ENCODE data around the gene NUP42. TPM values are rescaled to one million over a fixed set of nuclear protein-coding genes. Genes with fewer than 3 reads are reported as not detected.
"Not testable (repeated sequence)": the region's sequence is repeated elsewhere in the genome, so short reads cannot be mapped to it uniquely, and the experiment has no call there.

The NUP42 gene
- total RNA-seq, 1 donor from 2014 or later: 19.7 TPM

DNA sequence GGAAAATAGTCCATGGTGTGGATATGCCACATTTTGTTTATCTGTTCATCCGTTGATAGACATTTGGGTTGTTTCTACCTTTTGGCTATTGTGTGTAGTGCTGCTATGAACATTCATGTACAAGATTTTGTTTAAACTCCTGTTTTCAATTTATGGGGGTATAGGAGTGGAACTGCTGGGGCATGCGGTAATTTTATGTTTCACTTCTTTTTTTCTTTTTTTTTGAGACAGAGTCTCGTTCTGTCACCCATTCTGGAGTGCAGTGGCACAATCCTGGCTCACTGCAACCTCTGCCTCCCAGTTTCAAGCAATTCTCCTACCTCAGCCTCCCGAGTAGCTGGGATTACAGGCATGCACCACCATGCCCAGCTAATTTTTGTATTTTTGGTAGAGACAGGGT lies 42.5 kb downstream of the NUP42 start:
- ATAC-seq (ENCODE audit: poor library complexity); intact Hi-C loops (cut with DNase I); DNase-seq: not testable (repeated sequence)

DNA sequence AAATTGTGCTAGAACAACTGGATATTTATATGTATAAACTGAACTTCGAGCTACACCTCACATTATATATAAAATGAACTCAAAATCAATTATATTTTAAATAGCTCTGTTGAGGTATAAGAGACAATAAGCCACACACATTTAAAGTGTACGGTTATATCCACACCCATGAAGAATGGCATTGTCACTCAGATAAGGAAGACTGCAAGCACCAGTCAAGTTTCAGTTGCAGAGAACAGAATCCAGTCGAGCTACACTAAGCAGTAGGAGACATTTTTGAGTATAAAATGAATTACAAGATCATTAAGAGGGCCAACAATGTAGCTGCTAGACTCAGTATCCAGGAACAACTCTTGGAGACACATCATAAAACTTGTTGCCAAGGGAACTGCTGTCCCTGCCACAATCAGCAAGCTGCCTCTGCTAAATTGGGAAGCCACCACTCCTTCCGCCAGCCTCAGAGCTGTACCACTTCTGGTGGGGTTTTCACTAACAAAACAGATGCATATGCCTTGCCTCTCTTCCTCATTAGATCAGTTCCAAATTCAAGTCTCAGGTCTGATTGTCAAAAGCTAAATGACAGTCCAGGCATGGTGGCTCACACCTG lies 45.1 kb downstream of the NUP42 start:
- peak; percentile 38 for ATAC-seq (ENCODE audit: poor library complexity)

DNA sequence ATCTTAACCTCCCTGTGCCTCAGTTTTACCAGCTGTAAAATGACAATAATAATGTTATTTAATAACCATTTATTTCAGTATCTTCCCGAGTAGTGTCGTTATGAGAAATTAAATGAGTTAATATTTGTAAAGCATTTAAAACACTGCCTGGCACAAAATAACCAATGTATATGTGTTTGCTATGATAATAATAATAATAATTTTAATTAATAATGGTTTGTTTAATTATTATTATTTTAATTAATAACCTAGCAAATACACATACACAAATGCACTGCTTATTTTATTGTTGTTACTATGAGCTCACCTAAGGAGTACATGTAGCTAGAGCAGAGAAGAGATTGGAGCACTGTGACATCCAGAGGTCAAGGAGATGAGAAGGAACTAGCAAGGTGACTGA lies 46.6 kb downstream of the NUP42 start:
- DNase-seq: no peak
- intact Hi-C loops (cut with DNase I): no loop called here
- ATAC-seq (ENCODE audit: poor library complexity): no peak

More for the DNA sequence above, 45.1 kb downstream of the NUP42 start:
- intact Hi-C loops (cut with DNase I): no loop called here
- DNase-seq: no peak

- no peak for ATAC-seq (ENCODE audit: poor library complexity)
- intact Hi-C loops (cut with DNase I): no loop called here
- no peak for DNase-seq
These were observed 48.8 kb downstream of the NUP42 start for GRCh38 chr7:23230641-23231101.

DNA sequence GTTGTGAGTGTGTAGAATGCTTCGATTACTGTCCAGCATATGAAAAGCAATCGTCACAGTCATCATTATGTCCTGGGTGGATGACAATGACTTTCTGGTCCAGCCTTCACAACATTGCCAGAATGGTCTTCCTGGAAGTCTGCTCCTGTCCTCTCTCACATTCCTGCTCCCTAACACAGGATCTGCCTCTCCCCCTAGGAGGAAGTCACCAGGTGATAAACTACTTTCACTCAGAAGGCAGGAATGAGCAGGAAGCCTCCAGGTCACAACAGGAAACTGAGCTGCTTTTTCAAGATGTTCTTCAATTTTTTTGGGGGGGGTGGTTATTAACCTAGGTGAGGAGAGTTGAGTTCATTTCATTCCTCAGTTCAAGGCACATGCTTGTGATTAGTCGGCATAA lies 51.1 kb downstream of the NUP42 start:
- DNase-seq: no peak
- intact Hi-C loops (cut with DNase I): no loop called here
- ATAC-seq (ENCODE audit: poor library complexity): no peak

DNA sequence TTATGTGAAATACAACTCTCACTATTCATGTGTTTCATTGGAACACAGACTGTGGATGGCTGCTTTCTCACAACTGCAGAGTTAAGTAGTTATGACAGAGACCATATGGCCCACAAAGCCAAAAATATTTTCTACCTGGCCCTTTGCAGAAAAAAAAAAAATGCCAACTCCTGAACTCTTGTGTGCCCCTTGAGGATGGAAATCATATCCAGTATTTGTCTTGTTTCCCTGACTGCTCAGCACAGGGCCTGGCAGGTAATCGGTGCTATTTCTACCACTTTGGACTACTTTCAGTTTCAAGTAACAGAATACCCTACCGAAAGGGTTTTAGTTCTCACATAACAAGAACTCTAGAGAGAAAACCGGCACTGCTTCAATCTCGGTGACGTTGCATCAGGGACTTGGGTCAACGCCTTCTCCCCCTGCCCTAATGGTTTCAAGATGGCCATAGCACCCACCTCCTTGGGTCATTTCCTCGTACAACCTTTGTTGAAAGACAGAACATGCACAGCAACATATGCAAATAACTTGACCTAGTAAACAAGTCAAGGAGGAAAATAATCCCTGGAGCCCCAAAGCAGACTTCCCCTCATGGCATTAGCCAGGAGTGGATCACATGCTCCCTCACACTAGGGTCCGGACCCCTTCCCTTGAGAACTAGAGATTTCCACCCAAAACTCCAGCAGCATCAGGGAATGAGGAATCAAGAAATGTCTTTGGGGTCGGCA lies 52.9 kb downstream of the NUP42 start:
- no peak for DNase-seq
- intact Hi-C loops (cut with DNase I): no loop called here
- ATAC-seq (ENCODE audit: poor library complexity): no peak

GRCh38 chr7:23235813-23236221 lies 54.0 kb downstream of the NUP42 start:
- intact Hi-C loops (cut with DNase I): no loop called here
- DNase-seq (peak; percentile 51), ATAC-seq (ENCODE audit: poor library complexity) (peak; percentile 71)

DNA sequence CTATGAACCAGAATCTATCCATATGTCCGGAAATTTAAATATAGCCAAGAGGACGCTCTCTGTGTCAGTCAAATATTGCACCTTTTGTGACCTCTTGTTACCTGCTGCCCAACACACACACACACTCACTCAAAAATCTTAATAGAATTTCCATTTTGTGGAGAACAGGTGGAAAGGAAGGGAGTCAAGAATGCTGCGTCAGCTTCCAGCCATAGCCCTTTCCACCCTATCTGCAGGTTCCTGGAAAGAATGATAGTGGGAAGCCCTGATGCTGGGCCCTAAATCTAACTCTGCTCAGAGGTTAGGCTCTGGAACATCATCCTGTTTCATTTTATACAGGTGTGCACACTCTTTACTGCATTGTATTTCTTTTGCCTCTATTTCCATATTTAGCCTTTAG lies 55.2 kb downstream of the NUP42 start:
- DNase-seq (no peak), ATAC-seq (ENCODE audit: poor library complexity) (no peak)
- intact Hi-C loops (cut with DNase I): no loop called here

- intact Hi-C loops (cut with DNase I): no loop called here
- no peak for ATAC-seq (ENCODE audit: poor library complexity)
- no peak for DNase-seq
These were observed 57.3 kb downstream of the NUP42 start for GRCh38 chr7:23238983-23239652.

DNA sequence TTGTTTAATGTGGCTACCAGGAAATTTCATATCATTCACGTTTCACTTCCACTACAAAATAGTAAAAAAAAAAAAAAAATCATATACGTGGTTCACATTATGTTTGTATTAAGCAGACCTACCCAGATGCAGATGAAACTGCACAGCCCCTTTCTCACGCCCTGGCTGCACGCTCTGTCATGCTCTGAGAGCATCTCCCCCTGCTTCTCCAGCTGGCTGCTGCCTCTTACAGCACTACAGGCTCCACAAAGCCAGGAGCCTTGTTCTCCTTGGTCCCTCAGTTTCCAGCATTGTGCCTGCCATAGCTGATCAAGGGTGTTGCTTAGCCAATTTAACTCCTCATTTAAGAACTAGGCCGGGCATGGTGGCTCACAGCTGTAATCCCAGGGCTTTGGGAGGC lies 57.9 kb downstream of the NUP42 start:
- no peak for DNase-seq
- no peak for ATAC-seq (ENCODE audit: poor library complexity)
- intact Hi-C loops (cut with DNase I): loop anchor here (10.0 kb wide), 1 partner anchor 135 kb away; the partner anchor contains the start of gene KLHL7

DNA sequence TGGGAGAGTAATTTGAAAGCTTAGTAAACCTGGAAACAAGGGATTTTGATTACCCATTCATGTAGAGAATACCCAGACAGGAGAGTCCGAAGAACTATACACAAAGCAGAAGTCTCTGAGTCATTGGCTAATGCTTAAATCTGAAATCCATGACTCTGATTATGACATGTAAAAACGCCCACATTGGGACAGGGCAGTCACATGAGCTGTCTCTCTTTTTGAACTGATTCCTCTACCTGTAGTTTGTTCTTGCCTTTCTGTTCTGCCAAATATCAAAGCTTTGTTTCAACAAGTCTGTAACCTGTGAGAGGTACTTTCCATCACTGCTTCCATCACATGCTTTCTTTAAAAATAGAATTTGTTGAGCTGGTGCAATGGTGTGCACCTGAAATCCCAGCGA lies 60.5 kb downstream of the NUP42 start:
- intact Hi-C loops (cut with DNase I): loop anchor here (10.0 kb wide), 1 partner anchor 138 kb away; the partner anchor contains the start of gene KLHL7
- DNase-seq: no peak
- no peak for ATAC-seq (ENCODE audit: poor library complexity)

DNA sequence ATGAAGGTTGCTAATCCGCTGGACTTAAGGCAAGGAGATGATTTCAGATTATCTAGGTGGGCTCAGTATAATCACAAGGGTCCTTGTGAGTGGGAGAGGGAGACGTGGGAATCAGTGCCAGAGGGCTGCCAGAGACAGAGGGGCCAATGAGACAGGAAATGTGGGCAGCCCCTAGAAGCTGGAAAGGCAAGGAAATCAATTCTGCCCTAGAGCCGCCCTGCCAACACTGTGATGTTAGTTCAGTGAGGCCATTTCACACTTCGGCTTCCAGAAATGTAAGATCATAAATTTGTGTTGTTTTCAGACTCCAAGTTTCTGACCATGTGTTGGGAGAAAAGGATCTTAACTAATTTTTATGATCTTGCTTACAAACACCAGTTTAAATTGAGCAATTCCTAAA lies 61.1 kb downstream of the NUP42 start:
- no peak for ATAC-seq (ENCODE audit: poor library complexity)
- intact Hi-C loops (cut with DNase I): loop anchor here (10.0 kb wide), 1 partner anchor 138 kb away; the partner anchor contains the start of gene KLHL7
- DNase-seq: no peak

DNA sequence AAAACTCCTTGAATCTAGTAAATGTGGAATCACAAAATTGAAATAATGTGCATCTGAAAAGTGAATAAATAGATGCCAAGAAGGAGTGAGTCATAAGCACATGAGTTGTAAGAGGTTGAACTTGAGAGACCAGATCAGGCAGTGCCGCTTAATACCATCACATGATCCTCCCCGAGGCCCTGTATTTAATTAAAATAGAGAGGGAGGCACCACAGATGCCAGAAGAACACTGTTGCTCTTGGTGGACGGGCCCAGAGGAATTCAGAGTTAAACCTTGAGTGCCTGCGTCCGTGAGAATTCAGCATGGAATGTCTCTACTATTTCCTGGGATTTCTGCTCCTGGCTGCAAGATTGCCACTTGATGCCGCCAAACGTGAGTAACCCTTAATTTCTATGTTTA lies 64.7 kb downstream of the NUP42 start, which contains the start of gene GPNMB:
Gene GPNMB, plus strand, starts transcription at position 221 of the 400 bp plus-strand sequence. Its CDS starts 83 bp downstream, at position 304.
- DNase-seq (no peak), ATAC-seq (ENCODE audit: poor library complexity) (peak; percentile 74)
- intact Hi-C loops (cut with DNase I): loop anchor here (5.0 to 10.0 kb wide), 2 partner anchors 49 to 142 kb away; partner anchors contain the start of gene KLHL7

GRCh38 chr7:23247046-23247602 lies 65.3 kb downstream of the NUP42 start:
- intact Hi-C loops (cut with DNase I): loop anchor here (5.0 to 10.0 kb wide), 2 partner anchors 50 to 142 kb away; partner anchors contain the start of gene KLHL7
- DNase-seq (no peak), ATAC-seq (ENCODE audit: poor library complexity) (peak; percentile 47)

DNA sequence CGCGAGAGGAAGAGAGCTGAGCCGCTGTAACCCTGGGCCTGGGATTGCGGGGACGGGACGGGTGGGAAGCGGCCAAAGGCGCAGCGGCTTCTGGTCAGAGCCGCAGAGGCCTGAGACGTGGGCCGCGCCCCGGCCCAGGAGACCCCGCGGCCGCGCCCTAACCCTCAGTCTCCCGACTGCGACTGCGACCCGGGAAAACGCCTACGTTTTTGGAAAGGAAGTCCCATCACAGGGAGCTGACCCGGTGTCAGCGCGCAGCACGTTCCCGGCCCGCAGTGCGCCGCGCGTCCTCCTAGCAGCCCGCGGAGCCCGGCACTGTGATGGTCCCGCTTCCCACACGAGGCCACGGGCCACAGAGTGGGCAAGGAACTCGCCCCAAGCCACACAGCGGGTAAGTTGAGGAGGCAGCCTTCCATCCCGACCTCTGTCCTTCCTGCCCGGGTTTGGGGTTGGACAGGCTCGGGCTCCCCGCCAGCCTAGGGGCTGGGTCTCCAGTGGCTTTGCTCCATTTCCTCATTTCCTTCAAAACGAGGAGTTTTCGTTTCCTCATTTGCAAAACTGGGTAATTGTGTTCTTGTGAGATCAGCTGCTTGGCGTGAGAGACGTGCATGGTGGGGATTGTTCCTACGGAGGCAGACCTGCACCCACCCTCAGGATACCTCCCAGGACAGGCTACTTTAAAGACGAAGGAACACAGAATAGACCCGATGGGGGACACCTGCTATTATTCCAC lies 65.9 kb downstream of the NUP42 start:
- intact Hi-C loops (cut with DNase I): loop anchor here (5.0 to 10.0 kb wide), 2 partner anchors 50 to 143 kb away; partner anchors contain the start of gene KLHL7
- DNase-seq: peak; percentile 74
- ATAC-seq (ENCODE audit: poor library complexity): peak; percentile 80

DNA sequence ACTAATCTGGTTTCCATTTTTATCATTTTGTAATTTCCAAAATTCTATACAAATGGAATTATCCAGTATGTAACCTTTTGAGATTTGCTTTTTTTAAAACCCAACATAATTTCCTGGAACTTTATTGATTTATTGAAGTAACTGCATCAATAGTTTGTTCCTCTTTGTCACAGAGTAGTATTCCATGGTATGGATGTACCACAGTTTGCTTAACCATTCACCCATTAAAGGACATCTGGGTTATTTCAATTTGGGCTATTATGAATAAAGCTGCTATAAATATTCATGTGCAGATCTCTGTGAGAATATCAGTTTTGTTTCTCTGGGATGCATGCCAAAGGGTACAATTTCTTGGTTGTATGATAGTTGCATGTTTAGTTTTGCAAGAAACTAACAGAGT lies 67.6 kb downstream of the NUP42 start:
- intact Hi-C loops (cut with DNase I): loop anchor here (5.0 to 10.0 kb wide), 2 partner anchors 52 to 145 kb away; partner anchors contain the start of gene KLHL7
- DNase-seq (no peak), ATAC-seq (ENCODE audit: poor library complexity) (no peak)
